T-helper 9 cell (primary cell): ENCODE data around the gene NUDT17.
"Not testable (repeated sequence)": the region's sequence is repeated elsewhere in the genome, so short reads cannot be mapped to it uniquely, and the experiment has no call there.

Experiments used
- DNase-seq: peaks from one replicate; pipeline ENCODE4 v3.0.0-alpha.2; 2020
- total RNA-seq, 2 donors: gene quantifications; one replicate each; lab custom pipeline; 2026; lab: John Stamatoyannopoulos, UW

NUDT17 gene, protein sequence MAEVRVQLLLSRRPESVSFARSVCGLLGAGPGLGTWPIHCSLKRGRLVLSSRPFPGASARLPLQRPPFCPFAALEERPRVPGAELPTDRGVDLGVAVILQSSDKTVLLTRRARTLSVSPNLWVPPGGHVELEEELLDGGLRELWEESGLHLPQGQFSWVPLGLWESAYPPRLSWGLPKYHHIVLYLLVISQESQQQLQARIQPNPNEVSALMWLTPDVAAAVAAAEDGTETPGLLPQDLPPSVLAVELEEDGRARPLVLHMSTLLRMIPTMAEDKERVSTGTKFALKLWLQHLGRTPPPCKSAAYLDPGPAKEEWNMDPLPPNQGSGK
- 1.9 to 4.9 reads per million in 2 donors for total RNA-seq

DNA sequence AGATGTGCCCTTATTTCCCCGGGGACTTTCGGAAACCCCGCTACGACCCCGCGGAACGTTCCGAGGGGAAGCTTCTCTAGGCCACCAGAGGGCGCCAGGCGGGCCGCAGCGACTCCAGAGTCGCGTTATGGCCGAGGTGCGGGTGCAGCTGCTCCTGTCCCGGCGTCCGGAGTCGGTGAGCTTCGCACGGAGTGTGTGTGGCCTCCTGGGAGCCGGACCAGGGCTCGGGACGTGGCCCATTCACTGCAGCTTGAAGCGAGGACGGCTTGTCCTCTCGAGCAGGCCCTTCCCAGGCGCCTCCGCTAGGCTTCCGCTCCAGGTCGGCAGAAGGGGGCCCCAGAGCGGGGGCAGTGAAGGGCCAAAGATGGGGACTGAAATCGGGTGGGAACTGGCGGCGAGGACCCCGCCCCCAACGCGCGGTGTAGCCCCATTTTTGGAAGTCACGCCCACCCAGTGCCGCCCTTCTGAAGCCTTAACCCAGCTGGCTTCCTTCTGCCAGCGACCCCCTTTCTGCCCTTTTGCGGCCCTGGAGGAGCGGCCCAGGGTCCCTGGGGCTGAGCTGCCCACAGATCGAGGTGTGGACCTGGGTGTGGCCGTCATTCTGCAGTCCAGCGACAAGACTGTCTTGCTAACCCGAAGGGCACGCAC is at the start of gene NUDT17:
NUDT17 (plus strand) TSS at position 117 of the 648 bp plus-strand sequence; CDS start at position 128, 11 bp downstream.
- DNase-seq, result peak; percentile 75

DNA sequence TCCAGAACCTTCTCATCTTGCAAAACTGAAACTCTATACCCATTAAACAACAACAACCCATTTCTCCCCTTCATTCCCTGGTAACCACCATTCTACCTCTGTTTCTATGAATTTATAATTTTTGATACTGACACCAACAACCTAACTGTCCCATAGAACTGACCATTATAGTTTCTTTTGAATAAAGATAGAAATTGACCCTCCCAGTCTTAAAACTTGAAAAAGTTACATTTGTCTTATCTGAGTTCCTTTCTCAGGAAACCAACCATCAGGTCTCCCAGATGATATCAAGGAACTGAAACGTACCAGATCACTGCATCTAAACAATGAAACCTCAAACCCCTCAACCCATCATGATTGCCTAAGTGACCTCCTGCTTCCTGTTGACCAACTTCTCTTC is 48.7 kb upstream of the NUDT17 start:
- DNase-seq, result no peak

DNA sequence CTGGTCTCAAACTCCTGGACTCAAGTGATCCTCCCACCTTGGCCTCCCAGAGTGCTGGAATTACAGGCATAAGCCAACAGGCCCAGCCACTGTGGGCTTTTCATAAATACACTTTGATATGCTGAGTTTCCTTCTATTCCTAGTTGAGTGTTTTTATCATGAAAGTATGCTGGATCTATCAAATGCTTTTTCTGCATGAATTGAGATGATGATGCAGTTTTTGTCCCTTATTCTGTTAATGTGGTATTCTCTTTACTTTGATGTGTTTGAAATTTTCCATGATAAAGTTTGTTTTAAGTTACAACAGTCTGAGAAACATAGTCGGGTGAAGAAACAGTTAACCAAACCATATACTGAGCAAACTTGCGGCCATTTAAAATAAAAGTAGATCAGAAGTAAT is 45.6 kb upstream of the NUDT17 start:
- no peak for DNase-seq

DNA sequence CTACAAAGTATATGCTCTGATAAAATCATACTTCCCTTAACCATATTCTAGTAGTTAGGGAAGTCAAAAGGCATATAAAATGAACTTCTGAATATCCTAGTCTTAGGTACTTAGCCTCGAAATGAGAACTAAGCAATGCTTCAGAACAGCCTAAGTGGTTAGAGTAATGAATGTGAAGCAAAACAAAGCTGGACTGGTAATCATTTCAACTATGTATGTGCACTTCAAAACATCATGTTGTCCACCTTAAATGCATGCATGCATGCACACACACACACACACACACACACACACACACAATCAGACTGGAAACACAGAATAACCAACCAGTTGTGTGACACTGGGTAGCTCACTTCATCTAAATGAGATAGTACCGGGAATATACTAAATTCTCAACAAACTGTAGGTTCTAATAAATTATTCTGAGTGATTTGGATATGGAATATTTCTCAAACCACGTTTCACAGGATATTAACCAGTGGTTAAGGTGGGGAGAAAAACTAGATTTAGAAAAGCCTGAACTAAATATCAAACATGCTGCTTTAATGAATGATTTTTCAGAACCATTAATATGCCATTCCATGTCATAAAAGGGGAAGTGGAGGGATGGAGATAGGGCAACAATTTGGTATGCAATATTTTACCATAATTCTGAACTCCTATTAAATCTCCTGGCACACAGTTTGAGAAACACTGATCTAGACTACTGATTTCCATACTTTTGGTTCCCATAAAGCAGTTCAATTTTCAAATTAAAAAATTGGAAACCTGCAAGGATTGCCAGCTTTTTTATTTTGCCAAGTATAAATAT is 41.0 kb upstream of the NUDT17 start:
- no peak for DNase-seq

DNA sequence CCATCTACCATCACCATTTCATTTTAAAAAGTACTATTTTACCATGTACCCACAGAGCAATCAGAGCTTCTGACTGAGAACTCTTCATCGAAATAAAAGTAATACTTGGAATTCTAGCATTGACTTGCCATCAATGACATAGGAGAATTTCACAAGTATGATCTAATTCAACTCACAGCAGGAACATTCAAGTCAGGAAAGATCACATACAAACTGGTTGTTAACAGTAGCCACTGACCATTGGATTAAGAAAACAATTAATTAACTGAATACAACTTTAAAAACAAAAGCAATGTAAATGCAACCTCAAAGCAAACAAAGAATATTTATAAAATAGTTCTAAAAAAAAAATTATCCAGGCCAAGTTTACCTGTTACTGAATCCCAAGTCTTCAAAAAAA is 40.4 kb upstream of the NUDT17 start:
- no peak for DNase-seq

DNA sequence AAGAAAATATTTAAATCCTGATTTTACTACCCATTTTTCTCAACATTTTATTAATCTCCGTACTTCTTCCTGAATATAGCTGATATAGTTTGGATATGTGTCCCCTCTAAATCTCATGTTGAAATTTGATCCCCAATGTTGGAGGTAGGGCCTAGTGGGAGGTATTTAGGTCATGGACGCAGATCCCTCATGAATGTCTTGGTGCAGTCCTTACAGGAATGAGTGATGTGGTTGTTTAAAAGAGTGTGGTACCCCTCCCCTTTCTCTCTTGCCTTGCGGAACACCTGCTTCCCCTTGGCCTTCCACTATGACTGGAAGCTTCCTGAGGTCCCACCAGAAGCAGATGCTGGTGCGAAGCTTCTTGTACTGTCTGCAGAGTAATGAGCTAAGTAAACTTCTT is 39.0 kb upstream of the NUDT17 start:
- DNase-seq, result no peak

DNA sequence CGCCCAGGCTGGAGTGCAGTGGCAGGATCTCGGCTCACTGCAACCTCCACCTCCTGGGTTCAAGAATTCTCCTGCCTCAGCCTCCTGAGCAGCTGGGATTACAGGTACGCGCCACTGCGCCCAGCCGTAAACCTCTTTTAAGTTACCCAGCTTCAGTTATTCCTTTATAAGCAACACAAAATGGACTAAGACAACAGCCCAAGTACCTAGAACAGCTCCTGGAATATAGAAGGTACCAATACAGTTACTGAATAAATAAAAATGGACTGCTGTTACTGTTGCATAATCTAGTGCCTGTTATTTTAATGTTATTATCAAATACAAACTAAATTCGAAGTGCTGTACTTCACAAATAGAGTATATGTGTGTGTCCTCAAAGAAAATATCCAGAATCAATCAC is 38.6 kb upstream of the NUDT17 start:
- DNase-seq, result no peak

DNA sequence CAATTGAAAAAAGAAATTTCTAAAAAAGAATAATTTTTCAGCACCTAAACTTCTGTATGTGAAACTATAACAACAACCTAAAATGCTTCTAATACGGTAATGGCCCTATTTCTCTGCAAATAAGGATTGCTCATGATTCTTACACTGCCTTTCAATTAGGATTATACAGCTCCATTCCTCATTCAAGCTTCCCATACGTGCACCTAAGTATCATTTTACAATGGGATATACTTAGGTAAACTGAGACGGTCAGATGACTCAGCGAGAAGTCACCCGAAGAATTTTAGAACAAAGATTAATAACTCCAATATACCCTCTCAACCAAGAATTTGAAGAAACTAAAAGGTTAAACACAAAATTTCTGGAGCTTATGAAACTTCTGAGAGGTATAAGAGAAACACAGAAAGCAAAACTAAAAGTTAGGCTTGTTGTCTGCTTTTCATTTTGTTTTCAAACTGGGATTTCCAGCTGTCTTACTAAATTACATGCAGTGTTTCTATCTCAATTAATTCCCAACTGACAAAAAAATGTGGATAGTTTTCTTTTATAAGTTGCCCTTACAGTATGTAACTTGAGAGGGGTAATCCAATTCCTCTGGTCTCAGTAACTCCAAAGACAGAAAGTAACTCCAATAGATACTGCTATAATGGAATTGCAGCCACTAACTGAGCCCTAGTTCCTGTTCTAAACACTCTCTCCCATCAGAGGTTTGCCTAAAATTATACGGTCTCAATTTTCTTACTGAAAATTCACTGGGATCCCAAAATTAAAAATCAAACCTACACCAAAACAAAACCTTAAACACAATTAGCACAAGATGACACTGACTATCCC is 32.2 kb upstream of the NUDT17 start:
- DNase-seq, result not testable (repeated sequence)

DNA sequence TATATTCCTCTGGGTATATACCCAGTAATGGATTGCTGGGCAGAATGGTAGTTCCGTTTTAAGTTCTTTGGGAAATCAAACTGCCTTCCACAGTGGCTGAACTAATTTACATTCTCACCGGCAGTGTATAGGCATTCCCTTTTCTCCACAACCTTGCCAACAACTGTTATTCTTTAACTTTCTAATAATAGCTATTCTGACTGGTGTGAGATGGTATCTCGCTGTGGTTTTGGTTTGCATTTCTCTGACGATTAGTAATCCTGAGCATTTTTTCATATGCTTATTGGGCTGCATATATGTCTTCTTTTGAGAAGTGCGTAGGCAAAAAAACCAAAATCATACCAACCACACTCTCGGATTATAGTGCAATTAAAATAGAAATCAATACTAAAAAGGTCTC is 27.3 kb upstream of the NUDT17 start:
- not testable (repeated sequence) for DNase-seq

DNA sequence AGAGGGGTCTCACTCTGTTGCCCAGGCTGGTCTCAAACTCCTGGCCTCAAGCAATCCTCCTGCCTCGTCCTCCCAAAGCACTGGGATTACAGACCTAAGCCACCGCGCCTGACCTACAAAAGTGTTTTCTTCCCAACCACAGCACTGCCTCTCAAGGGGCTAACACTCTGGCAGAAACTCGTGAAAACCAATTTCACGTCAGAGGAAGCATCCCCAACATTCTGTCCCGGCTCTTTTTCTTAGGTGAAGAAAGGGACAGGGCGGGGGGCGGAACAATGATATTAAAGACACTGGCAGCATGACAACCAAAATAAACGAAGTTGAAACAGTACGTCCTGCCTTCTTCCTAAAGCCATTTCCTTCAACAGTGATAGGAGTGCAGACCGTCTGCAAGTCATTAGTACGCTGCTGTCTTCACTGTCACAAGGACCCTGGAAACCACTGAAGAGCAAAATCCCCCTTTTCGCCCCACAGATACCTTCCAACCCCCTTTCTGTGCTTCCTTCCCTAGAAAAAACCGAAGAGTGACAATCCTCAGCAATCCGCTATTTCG is 22.6 kb upstream of the NUDT17 start:
- DNase-seq, result not testable (repeated sequence)

DNA sequence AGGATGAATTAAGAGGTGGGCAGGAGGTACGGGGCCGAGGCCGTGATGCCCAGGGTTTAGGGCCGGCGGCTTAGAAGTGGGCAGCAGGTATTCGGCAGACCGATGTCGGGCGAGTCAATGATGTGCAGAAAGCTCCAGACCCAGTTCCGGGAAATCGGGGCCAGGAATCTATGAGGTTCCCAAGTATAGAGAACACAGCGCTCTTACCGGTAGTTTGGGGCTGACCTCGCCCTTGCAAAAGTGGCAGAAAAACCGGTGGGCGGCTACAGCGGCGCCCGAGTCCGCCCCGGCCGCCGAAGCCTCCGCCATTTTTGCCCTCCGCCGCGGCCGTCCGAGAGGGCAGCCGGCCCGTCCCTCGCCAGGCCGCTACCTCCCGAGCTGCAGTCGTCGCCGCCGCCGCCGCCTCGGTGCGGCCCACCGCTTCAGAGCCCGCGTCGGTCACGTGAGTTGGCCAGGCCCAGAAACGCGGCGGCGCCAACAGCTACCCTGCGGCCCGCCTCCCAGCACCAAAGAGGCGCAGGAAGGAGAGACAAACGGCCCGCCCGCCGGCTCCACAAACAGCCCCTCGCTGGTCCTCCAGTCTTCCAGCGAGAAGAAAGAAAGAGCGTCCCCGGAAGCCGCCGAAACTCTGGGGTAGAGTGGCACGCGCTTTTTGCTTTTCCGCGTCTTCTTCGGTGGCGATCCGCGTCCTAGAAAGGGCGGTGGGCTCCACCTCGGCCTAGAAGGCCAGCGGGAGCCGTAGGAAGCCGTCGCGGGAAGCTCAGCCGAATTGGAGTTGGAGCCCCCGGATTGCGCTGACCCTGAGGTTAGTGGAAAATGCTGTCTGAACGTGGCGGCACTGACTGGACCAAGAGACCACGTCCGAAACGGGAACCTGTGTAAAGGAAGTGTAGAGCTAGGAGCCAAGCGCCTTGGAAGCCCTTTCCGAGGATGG is 21.6 kb upstream of the NUDT17 start, which contains the start of the genes POLR3C and RNF115:
POLR3C (plus strand) TSS at position 636 of the 934 bp plus-strand sequence. CDS start 1,577 bp downstream, outside the sequence.
RNF115 (minus strand) TSS at position 531 of the 934 bp plus-strand sequence; CDS start at position 309, 222 bp downstream.
- DNase-seq, result peak; percentile 81

DNA sequence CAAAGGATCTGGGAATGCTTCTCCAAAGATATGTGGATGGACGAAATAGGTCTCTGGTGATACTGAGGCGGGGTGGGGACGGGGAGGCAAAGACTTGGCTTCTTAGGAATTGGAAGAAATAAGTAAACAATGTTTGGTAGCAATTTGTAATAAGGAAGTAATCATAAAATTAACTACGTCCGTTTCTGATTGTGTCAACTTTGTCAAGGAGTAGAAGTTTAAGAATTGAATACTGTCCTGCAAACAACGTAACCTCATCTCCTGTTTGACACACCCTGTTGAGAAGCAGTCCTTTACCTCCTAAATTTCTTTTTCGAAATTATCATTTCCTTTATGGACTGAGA is 21.0 kb upstream of the NUDT17 start:
- no peak for DNase-seq

DNA sequence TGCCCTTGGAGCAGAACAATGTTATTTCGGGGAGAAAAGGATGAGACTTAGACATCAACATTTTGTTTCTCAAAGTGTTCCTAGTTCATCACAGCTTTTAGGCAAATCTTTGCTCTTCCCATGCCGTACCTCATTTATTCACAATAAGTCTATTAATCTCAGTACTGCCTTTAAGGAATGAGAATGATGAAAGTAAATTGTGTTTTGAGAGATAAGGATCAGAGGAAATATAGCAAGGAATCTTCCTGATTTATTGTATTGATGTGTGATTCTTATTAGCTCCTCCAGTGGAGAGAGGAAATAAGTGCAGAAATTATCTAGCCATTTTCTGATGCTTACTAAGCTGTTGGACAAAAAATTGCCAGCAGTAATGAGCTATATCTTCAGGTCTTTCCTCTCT is 19.4 kb upstream of the NUDT17 start:
- DNase-seq, result no peak

DNA sequence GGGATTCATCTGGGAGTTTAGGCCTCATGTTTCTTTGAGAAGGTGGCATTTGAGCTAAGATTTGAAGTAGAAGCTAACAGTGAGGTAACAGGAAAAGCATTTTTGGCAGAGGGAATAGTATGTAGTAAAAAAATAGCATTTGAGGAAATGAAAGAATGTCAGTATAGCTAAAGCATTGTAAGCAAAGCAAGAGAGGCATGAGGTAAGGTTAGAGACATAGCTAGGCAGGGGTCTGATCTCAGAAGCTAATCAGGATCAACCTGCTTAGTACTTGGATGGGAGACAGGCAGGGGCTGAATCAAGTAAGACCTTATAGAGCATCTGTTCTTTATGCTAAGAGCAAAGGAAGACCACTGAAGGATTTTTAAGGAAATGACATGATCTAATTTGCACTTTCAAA is 17.5 kb upstream of the NUDT17 start:
- no peak for DNase-seq

DNA sequence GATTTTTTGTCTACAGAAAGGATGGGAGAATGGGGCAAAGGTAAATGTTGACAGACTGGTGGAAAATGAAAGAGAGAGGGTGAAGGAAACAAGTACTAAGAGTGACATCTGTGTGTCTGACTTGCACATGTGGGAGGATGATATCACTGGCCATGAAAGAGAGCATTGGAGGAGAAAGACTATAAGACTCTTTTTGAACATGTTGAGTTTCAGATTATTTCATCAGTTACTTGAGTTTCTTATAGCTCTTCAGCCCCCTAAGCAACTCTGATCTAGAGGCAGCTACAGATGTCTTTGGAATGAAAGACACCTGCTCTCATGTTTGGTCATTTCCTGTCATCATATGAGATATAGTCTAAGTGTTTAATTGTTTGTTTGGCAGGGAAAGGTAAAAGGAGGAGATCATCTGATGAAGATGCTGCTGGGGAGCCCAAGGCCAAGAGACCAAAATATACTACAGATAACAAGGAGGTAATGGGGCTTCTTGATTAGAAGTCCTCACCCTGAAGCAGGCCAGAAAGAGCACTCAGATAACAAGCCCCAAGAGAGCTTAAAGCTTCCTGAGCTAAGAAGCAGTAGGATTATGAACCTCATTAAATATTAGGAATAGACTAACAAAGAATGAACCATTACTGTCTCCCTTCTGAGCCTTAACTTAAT is 16.9 kb upstream of the NUDT17 start:
- DNase-seq, result no peak

DNA sequence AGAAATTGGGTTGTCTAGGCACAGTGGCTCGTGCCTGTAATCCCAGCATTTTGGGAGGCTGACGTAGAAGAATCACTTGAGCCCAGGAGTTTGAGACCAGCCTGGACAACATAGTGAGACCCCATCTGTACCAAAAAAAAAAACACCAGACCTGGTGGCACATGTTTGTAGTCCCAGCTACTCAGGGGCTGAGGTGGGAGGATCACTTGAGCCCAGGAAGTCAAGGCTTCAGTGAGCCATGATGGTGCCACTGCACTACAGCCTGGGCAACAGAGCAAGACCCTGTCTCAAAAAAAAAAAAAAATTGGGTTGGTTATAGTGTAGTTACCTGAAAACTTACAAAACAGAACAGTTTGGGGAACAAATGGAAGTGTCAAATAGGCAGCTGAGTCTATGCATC is 14.6 kb upstream of the NUDT17 start:
- DNase-seq, result not testable (repeated sequence)

DNA sequence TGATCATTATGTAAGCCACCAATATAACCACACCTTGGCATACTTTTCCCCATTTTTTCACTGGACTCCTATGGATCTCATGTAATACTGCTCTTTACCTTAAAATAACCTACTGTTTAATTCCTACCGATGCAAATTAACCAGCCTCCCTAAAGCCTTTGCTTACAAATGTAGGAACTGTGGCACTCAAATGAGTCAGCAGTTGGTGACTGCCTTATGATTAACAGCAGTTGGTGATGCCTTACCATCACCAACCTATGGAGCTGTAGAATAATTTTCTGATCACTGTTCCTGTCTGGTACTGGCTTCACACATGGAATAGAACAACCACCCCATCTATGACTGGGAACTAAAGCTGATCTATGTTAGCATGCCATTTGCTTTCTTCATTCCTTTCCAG is 7.8 kb upstream of the NUDT17 start:
- DNase-seq, result no peak

DNA sequence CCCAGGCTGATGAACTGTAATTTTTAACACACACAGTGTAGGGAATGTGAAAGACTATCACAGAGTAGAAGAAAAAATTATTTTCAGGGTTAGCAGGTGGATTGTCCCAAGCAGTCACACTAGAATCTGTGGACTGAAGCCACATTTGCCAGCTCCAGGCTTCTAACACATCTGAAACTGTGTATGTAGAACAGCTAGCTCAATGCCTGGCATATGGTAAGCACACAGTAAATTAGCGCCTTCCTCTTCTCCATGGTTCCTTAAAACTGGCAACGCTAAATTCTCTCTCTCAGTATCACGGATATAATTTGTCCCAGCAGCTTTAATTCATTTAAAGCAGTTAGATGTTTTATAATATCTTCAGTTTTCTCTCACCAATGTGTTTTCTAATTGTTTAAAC is 2.4 kb upstream of the NUDT17 start:
- no peak for DNase-seq

DNA sequence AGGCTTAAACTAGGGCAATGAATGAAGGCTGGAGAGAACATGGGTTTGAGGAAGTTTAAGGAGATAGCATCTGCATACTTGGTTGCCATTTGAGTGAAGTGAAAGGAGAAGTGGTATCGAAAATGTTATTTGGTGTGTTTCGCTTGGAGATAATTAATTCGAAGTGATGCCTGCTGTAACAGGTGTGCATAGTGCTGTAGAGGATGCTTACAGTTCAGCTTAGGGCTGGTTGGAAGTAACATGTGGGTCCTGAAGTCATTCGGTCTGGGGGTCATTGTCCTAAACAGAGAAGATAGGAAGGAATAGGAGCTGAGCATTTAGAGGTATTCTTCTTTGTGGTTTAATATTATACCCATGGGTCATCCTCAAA is 301 bp upstream of the NUDT17 start:
- no peak for DNase-seq

DNA sequence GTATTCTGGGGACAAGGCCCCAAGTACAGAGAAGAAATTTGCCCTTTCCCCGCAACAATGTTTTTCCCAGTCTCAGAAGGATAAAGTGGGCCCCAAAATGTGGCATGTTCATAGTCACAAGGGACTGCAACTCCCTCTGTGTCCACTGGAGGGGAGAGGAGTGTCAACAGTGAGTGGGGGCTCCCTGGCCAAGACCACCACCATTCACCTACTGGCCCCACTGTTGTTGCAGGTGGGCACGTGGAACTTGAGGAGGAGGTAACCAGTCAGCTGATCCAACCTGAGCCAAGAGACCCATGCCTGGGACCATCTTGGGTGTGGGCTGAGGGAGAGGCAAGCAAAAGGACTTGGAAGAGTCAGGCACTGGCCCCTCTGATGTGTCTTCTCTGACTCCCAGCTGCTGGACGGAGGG is 777 bp downstream of the NUDT17 start:
- DNase-seq, result no peak

DNA sequence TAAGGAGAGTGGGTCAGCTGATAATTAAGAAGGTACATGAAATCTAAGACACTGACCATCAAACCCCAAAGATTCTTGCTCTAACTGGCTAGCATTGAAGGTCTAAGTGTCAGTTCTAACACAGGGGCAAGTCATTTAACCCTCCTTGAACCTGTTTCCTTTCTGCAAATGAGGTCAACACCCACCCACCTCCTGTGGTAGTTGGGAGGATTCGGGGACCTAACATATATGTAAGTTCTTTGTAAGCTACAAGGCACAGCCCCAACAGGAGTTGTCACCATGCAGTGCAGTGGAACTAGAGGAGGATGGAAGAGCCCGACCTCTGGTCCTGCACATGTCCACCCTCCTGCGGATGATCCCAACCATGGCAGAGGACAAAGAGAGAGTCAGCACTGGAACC is 2.4 kb downstream of the NUDT17 start:
- no peak for DNase-seq
